G401.6 (cell line): Measurements from ENCODE around the gene ME2.
"Not testable (repeated sequence)": the region's sequence is repeated elsewhere in the genome, so short reads cannot be mapped to it uniquely, and the experiment has no call there.

ENCODE experiments used
- FAIRE-seq: peaks from 2 replicates; lab custom pipeline; 2012; peaks lifted over from hg19 to GRCh38; lab: Jason Lieb, UNC

Gene ME2

GRCh38 chr18:50977037-50977760, 98.3 kb downstream of the ME2 start:
- no peak for FAIRE-seq

- no peak for FAIRE-seq
Observed at GRCh38 chr18:50981381-50981780, 102.5 kb downstream of the ME2 start.

DNA sequence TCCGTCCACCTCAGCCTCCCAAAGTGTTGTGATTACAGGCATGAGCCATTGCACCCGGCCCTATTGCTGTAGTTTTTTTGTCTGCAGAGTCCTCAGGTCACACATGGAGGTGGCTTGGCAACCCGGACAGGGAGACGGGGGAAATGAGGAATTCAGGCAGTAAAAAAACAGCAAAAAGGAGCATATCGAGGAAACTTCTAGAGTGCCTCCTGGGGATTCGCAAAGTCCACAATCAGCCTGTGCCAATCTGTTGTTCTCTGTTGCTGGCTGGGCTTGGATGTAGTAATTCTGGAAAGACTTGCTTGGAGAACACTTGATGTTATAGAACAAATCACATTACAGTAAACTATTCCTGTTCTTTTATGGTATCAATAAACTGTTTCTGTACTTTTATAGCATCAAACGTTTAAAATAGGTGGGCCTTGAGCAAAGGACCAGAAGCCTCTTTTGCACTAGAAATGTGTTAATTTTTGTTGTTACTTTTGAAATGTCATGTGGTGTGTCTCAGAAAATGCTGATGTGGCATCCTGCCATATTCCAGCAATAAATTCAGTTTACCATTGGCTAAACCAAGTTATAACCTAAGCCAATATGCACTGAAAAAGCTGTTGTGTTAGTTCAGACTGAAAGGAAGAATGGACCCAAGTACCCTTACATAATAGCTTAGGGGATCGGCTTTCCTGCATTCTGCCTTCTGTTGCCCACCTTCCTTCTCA, 103.3 kb downstream of the ME2 start:
- FAIRE-seq: no peak

- no peak for FAIRE-seq
Observed at GRCh38 chr18:50982802-50983179, 103.9 kb downstream of the ME2 start.

GRCh38 chr18:50986360-50987087, 107.6 kb downstream of the ME2 start:
- FAIRE-seq: no peak

DNA sequence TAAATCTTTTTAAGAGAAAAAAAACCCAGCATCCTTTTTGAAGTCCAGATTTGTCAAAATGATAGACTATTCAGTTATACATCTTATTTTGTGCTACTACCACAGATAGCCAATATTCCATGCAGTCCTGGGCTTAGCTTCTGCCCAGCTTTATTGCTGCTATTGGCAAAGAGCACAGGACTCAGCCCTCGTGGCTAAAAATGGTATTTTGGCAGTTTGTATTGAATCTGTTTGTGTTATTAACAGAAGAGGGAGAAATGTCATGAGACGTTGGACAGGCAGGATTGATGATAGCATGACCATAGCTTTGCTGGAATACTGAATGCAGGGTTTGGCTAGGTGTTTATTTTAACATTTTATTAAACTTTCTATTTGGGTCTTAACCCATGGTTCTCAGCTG, 108.3 kb downstream of the ME2 start:
- FAIRE-seq: no peak

DNA sequence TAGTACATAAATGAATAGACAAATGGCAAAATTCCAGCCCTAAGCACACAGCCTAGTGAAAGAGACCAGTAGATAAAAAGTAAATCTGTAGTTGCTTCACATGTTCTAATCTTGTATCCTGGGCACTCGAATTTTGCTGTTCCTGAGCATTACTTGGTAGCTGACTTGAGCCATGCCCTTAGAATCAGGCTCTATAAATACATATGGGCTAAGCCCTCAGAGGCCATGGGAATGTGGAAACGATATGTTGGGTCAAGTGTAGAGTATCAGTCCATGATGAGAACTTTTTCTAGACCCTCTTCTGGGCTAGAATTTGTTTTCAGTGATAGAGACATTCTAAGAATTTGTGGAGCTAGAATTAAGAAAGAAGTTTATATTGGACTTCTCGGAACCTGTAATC, 110.8 kb downstream of the ME2 start:
- FAIRE-seq: no peak

DNA sequence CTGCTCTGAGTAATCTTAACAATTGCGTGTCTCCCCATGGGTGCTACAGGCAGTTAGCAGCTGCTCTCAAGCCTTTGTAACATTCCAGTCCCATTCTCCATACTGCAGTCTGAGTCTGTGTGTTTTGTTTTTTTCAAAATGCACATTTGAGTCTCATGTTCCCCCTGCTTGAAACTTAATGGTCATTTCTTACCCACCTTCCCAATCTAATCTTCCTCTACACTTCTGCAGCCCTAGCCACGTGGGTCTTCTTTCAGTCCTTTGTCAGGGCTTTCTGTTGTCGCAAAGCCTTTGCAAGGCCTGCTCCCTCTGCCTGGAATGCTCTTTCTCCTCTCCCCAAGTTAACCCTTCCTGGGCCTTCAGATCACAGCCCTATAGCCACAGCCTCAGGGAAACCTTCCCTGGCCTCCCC, 113.4 kb downstream of the ME2 start:
- no peak for FAIRE-seq

- no peak for FAIRE-seq
Observed at GRCh38 chr18:50994031-50994430, 115.1 kb downstream of the ME2 start.

DNA sequence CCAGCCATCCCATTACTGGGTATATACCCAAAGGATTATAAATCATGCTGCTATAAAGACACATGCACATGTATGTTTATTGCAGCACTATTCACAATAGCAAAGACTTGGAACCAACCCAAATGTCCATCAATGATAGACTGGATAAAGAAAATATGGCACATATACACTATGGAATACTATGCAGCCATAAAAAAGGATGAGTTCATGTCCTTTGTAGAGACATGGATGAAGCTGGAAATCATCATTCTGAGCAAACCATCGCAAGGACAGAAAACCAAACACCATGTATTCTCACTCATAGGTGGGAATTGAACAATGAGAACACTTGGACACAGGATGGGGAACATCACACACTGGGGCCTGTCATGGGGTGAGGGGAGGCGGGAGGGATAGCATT, 124.3 kb downstream of the ME2 start:
- not testable (repeated sequence) for FAIRE-seq
